Measurements from ENCODE around the gene PTPRT.

The PTPRT gene

DNA sequence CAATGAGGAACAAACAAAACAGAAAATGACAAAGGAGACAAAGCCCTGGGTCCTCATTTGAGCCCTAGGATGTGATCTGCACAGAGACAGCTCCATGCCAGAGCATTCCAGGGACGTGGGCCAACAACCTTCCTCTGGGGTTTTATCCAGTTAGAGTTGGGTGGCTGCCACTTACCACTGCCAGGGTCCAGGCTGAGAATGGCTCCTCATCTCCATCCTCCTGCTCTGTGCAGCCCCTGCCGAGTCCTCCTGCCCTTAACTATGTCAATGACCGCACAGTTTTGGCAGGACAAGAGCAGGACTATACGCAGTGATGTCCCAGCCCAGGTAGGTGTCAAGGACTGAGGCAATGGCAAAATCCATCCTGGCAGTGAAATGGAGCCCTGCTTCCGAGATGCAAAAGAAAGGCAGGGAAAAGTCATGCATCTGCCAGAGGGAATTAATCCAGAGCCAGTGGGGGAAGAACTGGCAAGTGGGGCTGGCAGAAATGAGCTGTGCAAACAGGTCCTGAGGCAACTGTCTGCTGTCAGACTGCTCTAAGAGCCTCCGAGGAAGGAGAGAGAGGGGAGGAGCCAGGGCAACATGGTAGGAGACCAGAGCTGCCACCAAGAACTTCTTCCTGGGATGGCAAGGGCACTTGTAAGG lies 449.4 kb downstream of the PTPRT start:
- peak in 25 of 56 donors; percentile 2 to 43 (median 13) for DNase-seq

GRCh38 chr20:42739683-42740082 lies 450.0 kb downstream of the PTPRT start:
- DNase-seq, result no peak

DNA sequence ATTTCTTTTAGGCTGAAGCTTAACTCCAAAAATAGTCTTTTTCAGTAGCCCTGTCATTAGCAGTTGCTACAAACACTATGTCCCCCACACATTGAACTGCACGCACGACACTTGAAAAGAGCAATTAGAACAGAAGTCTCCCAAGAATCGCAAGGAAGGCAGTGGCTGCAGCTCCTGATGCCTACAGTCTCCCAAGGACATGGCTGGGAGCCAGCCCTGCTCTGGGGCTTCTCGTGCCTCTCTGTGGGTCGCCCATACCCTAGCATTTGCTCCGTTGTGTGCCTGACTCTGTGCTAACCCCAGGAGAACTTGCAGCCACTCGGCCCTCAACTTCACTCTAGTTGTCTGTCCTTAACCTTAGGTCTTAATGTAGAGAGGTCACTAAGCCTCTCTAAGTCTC lies 454.2 kb downstream of the PTPRT start:
- DNase-seq, result no peak

DNA sequence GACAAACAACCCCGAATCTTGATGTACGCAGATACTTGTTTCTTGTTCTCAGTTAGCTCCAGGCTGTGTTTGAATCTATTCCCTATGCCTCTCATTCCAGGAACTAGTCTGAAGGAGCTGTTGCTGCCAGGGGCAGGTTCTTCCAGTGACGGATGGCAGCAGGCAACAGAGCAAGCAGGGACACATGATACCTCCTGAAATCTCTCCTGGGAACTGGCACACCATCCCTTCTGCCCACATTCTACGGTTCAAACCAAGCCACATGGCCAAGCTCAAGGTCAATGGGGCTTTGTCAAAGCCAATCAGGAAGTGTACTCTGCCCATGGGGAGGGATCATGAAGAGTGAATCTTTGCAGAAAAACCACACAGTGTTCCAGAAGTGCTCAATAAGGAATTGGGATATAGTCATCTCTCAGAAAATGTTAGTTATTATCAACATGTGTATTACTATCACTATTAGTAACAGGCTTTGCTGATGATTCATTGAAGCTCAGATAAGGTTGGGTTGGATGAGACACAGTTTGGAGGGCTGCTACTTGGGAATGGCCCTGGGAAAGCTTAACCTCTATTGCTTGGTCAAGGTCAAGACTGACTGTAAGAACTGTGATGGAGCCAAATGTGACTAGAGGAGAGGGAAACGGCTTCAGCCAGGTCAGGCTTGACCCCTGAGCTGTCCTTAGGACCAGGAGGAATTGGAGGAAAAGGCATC lies 454.9 kb downstream of the PTPRT start:
- no peak for DNase-seq

DNA sequence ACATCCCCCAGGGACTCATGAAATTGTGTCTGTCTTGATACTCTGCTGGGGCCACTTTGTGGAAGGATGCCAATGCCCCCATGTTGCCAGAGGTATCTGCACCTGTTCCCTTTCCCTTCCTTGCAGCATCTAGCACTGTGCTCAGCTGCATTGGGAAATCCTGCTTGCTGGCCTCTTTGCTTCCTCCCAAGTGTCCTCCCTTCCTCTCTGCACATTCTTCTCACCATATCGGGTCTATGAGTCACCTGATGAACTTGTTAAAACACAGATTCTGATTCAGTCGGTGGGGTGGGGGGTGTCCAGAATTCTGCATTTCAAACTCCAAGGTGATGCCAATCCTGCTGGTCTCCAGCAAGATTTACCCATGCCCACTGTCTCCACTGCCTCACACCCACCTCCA lies 467.8 kb downstream of the PTPRT start:
- DNase-seq, result no peak

DNA sequence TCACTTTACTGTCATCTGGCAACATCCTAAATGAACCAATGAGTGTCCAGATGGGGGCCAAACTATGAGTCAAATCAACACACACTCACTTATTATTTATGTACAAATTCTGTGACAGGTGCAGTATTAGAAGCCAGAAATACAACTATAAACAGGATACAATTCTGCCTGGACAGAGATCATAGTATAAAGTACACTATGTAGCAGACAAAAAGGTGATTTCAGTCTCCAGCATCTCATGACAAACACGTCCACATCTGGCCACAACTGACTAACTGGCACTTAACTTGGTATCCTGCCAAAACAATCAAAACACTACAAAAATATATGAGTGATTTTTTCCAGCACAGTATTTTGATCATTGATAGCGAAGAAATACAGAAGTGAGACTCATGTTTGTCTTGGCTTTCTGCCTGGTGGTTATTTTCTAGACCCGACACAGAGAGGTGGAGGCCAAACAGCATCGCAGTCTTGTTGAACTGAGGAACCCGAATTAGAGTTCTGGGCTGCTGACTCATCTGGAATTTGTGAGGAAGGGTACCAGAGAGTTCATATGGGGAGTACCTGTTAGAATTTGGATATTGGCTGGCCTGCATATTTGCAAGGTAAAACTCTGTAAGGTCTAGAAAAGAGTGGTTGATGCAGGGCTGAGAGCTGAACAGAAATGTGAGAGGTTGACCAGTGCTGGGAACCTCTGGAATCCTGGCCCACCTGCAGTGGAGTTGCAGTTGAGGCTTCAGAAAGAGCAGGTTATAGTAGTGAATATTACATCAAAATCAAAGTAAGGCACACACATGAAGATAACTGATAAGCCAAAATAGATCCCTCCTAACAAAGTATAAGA lies 475.2 kb downstream of the PTPRT start:
- DNase-seq, result no peak

- DNase-seq, result no peak
These were observed 481.4 kb downstream of the PTPRT start for GRCh38 chr20:42708266-42708665.

GRCh38 chr20:42706759-42707158 lies 482.9 kb downstream of the PTPRT start:
- DNase-seq, result no peak

- DNase-seq, result no peak
These were observed 484.2 kb downstream of the PTPRT start for GRCh38 chr20:42705550-42705949.

GRCh38 chr20:42703744-42704143 lies 486.0 kb downstream of the PTPRT start:
- no peak for DNase-seq

- DNase-seq, result no peak
These were observed 487.8 kb downstream of the PTPRT start for GRCh38 chr20:42701948-42702347.

GRCh38 chr20:42700372-42700771 lies 489.3 kb downstream of the PTPRT start:
- no peak for DNase-seq

DNA sequence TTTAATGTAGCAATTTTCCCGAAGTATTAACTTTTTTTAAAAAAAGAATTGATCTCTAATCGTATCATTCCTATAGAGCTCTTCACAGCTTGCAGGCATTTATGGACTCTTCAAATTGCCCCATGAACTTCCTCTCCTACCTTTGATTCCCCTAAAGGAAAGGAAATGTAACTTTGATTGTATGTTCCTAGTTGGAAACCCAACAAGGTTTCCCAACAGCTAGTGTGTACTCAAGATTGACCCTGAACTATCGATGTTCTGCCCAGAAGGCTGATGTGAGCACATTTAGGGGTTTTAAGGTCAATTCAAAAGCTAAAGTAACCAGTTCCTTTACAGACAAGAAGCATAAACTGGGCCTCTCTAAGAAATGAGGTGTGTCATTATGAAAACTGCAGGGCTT lies 491.7 kb downstream of the PTPRT start:
- DNase-seq, result no peak

- DNase-seq, result no peak
These were observed 498.8 kb downstream of the PTPRT start for GRCh38 chr20:42690842-42691437.

DNA sequence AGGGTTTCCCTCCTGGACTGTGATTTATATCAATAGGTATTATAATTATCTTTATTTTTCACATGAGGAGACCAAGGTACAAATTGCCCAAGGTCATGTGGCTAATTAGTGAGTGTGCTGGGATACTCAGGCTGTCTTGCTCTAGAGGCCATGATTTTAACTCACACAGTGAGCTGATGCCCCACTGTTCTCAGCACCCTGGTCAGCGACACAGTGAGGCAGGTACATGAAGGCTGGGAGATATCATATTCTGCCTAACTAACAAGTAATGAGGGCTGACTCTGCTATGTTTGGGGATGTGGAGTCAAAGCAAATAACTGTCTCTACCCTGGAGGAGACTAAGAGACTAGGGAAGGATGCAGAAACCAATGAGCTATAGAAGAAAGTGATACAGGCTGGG lies 501.1 kb downstream of the PTPRT start:
- no peak for DNase-seq

DNA sequence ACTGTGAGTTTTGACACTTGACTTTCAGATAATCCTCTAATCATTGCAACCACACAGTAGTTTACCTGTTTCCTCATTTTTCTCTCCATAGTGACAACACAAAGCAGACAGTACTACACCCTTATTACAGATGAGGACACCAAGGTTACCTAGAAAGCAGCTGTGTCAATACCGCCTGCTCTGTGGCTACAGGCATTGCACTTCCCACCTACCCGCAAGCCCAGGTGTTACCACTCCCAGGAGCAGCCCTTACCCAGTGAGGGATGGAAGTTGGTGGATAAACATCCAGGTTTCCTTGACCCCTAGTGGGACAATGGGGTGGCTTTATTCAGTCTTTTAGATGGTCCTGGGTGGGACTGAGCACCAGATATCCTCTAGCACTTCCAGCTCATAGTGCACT lies 503.6 kb downstream of the PTPRT start:
- DNase-seq, result no peak

- no peak for DNase-seq
These were observed 510.8 kb downstream of the PTPRT start for GRCh38 chr20:42678895-42679294.

DNA sequence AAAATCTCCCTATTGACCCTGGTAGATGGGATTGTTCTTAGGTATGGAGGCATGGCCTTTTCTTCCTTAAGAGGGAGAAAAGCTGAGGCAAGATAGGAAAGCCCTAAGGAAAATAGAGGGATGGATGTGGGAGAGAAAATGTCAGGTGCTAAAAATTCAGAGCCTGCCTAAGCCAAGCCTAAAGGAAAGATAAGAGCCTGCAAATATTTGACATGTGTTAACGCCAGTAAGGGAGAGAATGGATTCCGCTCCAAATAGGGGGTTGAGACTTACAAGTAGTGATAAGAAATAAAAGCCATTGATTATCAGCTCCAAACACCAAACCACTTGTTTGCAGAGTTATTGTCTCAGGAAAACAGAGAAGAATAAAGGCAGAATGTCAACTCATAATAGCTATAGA lies 533.6 kb downstream of the PTPRT start:
- DNase-seq, result no peak

DNA sequence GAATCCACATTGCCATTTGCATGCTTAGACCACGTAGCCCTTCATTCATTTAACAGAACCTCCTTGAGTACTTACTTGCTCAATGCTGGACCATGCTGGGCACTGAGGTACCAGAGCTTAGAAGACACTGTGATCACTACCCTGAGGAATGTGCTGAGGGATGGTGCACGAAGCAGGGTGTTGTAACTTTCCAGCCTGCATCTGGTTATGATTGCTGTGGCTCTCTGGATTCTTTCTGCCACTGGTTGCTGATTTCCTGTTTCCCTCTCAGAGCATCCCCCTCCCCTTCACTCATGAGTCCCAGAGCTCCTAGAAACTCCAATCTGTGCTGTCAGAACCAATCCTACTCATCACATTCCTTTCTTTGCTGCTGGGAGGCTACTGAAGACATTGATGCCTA lies 537.4 kb downstream of the PTPRT start:
- no peak for DNase-seq

GRCh38 chr20:42650191-42650746 lies 539.4 kb downstream of the PTPRT start:
- DNase-seq, result no peak

DNA sequence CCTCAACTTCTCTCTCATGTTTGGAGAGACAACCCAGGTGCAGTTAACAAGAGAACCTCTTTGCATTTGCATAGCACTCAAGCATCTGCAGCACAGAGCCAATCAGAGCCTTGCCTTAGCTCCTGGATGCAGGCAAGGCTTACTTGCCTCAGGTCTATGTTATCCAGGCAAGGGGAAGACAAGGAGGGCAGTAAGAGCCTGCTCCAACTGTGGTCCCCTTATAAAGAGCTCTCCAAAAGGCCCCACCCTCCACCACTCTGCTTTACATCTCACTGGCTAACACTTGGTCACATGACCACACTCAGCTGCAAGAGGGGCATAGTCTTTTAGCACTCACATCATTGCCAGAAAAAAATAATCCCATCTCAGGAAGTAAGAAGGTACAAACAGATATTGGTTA lies 540.0 kb downstream of the PTPRT start:
- DNase-seq, result no peak

DNA sequence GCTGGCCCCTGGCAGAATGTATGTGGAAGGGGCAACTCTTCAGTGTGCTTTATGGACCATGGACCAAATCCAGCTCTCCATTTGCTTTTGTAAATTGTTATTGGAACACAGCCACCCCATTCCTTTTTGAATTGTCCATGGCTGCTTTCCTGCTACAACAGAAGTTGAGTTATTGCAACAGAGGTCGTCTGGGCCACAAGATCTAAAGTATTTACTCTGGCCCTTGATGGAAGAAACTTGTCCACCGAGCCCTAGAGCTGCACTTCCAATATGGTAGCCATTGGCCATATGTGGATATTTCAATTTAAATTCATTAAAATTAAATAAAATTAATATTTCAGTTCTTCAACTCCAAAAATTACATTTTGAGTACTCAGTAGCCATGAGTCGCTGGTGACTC lies 543.5 kb downstream of the PTPRT start:
- no peak for DNase-seq
